Natural killer cell treated with Interleukin-12 subunit alpha and Interleukin-12 subunit beta and Interleukin-15 and Interleukin-18, amount 100 ng/mL, for 72 hours (primary cell): ENCODE measurements around the gene PDE4D. TPM values are rescaled to one million over a fixed set of nuclear protein-coding genes. Genes with fewer than 3 reads are reported as not detected.
"Not testable (repeated sequence)": the region's sequence is repeated elsewhere in the genome, so short reads cannot be mapped to it uniquely, and the experiment has no call there.

Experiments
- ATAC-seq, 2 donors: fragments of 150-1000 bp; cut with Tn5 transposase in 1 of 2; sonication (Bioruptor Pico), chemical (Tn5 transposase) in 1 of 2; 2 replicates each; pipeline ENCODE4 v1.10.0; 2021
- DNase-seq: peaks from one replicate; pipeline ENCODE4 v3.0.0; 2022; ENCODE audit warnings: low spot score
- H3K27ac Mint-ChIP-seq, 2 donors: 1 replicate in 1 of 2; 2 replicates in 1 of 2; pipeline ENCODE4 v1.8.0; 2022; ENCODE audit warnings: mixed read lengths in 2 of 2, mild to moderate bottlenecking in 1 of 2, moderate library complexity in 1 of 2
- H3K27me3 Mint-ChIP-seq, 2 donors: 1 replicate in 1 of 2; 2 replicates in 1 of 2; pipeline ENCODE4 v1.8.0; 2022; ENCODE audit warnings: mixed read lengths in 2 of 2
- H3K36me3 Mint-ChIP-seq: one replicate; pipeline ENCODE4 v1.8.0; 2022; ENCODE audit warnings: mixed read lengths
- H3K4me1 Mint-ChIP-seq, 2 donors: 1 replicate in 1 of 2; 2 replicates in 1 of 2; pipeline ENCODE4 v1.8.0; 2022; ENCODE audit warnings: low read depth in 2 of 2, mixed read lengths in 2 of 2, mild to moderate bottlenecking in 1 of 2
- H3K4me3 Mint-ChIP-seq: one replicate; pipeline ENCODE4 v1.8.0; 2022; ENCODE audit warnings: mixed read lengths
- H3K9me3 Mint-ChIP-seq: 2 replicates; pipeline ENCODE4 v1.8.0; 2022; ENCODE audit warnings: mixed read lengths
- total RNA-seq, 2 donors: library from RNA; stranded (reverse); gene quantifications; one replicate each; pipeline ENCODE4 v1.2.3, GENCODE V29; 2022

Gene PDE4D
- total RNA-seq, 2 donors from 2014 or later = 55.0 to 80.5 TPM

GRCh38 chr5:59328709-59329296 lies 564.7 kb downstream of the PDE4D start:
- Mint-ChIP-seq H3K36me3 (no peaks in the 10 kb centered on the region), H3K27me3 (peaks cover 3 to 29% of the 10 kb centered on the region in 2 donors)
- no peak for ATAC-seq

DNA sequence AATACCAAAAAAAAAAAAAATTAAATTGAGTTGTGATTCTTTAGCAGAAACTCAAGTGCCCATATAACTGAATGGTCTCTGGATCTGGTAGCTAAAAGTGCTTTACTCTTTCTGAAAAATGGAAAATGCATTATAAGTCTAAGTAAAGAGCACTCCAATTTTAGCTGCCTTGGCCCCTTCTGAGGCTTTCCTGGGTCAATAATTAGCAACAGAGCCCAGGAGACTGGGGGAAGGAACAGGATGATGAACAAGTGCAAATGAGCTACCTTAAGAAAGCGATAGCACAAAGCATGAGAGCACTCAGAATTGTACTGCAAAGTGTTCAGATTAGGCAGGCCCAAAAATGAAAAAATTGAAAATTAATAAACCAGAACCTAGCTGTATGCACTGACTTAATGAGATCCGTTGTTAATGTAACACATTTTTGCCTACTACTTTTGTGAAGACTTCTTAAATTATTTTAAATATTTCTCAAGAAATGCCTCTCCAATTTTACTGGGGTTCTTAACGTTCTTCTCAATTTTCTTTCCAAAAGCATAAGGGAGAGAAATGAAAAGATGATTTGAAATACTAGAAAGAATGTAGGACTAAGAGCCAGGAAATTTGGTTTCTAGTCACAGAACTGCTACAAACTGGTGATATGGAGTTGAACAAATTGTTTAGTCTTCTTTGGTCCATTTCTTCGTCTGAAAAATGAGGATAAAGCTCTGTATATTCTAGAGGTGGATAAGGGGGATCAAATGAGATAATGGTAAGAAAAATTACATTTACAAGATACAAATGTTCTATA lies 566.1 kb downstream of the PDE4D start:
- peaks cover 6 to 38% of the 10 kb centered on the region in 2 donors for H3K27me3 Mint-ChIP-seq
- H3K27ac Mint-ChIP-seq = no peak overlapping the region
- H3K4me1 Mint-ChIP-seq = peaks cover 0 to 3% of the 10 kb centered on the region in 2 donors
- no peak overlapping the region for H3K4me3 Mint-ChIP-seq
- no peaks in the 10 kb centered on the region for H3K9me3 Mint-ChIP-seq
- ATAC-seq = no peak
- no peak for DNase-seq
- no peaks in the 10 kb centered on the region for H3K36me3 Mint-ChIP-seq

More at GRCh38 chr5:59328709-59329296, 564.7 kb downstream of the PDE4D start:
- no peak overlapping the region for H3K27ac Mint-ChIP-seq
- peaks cover 0 to 3% of the 10 kb centered on the region in 2 donors for H3K4me1 Mint-ChIP-seq
- no peak overlapping the region for H3K4me3 Mint-ChIP-seq
- no peaks in the 10 kb centered on the region for H3K9me3 Mint-ChIP-seq
- DNase-seq = no peak

DNA sequence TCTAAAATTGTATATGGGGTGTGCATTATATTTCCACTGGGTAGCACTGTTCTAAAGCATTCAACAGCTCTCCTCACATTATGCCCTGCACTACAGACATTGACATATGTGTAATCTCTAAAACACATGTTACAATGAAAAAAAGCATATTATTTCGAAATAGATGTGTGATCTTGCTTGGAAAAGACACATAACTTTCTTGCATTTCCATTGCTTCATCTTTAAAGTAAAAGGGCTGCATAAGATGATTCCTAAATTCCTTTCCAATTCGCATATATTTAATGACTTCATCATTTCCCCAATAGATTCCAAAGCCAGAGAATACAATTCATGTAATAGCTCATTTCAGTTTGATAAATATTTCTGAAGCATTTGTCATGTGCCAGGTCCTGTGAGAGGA lies 566.9 kb downstream of the PDE4D start:
- Mint-ChIP-seq H3K27me3 (peaks cover 6 to 33% of the 10 kb centered on the region in 2 donors), H3K4me1 (peaks cover 0 to 3% of the 10 kb centered on the region in 2 donors), H3K9me3 (no peaks in the 10 kb centered on the region), H3K36me3 (no peaks in the 10 kb centered on the region), H3K27ac (no peak overlapping the region), H3K4me3 (no peak overlapping the region)
- no peak for ATAC-seq
- DNase-seq = no peak

DNA sequence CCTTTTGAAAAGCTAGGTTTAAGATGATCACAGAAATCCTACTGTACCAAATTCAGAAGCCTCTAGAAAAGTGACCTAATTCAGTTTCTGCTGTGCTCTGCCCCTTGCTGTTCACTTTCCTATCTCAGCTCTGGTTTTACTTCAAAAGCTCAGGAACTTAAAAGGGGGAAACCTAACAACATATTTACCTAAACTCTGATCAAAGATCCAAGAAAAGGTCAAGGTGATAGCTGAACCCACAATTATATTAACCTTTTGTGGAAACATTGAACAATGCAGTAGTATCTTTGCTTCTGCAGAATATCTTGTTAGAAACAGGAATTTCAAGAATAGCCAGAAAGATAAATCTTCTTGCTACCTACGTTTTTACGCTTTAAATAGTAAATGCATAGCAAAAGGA lies 568.5 kb downstream of the PDE4D start:
- Mint-ChIP-seq H3K27ac (no peak overlapping the region), H3K4me1 (peaks cover 0 to 3% of the 10 kb centered on the region in 2 donors), H3K27me3 (peaks cover 6 to 21% of the 10 kb centered on the region in 2 donors), H3K4me3 (no peak overlapping the region), H3K9me3 (no peaks in the 10 kb centered on the region), H3K36me3 (no peaks in the 10 kb centered on the region)
- DNase-seq = no peak
- ATAC-seq = no peak

GRCh38 chr5:59322894-59323293 lies 570.6 kb downstream of the PDE4D start:
- DNase-seq = no peak
- Mint-ChIP-seq H3K27ac (no peak overlapping the region), H3K9me3 (no peaks in the 10 kb centered on the region), H3K4me1 (peaks cover 0 to 3% of the 10 kb centered on the region in 2 donors), H3K27me3 (peaks cover 6 to 21% of the 10 kb centered on the region in 2 donors), H3K36me3 (no peaks in the 10 kb centered on the region), H3K4me3 (no peak overlapping the region)
- ATAC-seq = no peak

DNA sequence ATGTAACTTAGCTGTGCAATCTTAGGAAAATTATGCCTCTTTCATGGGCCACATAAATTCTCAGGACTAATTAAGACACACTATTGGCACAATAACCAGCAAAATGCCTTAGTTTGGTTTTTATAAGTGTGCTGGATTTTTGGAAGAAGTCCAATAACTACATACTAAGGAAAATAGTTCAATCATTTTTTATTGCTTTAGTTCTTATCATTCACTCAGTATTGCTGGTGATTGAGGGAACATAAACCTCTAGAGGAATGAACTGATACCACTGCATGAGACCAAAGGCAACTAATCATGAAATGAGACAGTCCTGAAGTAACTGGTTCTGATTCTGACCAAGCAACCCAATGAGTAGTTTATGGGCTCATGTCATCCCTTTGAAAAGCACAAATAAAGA lies 571.5 kb downstream of the PDE4D start:
- Mint-ChIP-seq H3K4me3 (no peak overlapping the region), H3K27me3 (peaks cover 6 to 21% of the 10 kb centered on the region in 2 donors), H3K4me1 (peaks cover 0 to 3% of the 10 kb centered on the region in 2 donors), H3K9me3 (no peaks in the 10 kb centered on the region), H3K36me3 (no peaks in the 10 kb centered on the region), H3K27ac (no peak overlapping the region)
- ATAC-seq = no peak
- no peak for DNase-seq

DNA sequence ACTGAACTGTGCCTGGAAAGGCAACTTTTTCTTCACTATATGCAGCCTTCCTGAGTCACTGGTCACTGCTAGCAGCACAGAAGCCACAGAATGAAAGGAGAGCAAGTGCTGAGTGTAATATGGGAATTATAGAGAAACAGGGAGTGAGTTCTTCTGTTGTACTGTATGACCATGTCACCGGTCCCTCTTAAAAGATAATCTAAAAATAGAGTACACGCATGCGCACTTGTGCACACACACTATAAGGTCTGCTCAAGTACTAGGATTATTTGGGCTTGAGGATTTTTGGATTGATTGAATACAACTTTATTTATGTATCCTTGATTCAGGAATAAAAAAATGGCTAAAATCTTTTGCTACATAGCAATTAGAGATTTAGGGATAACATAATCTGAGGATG lies 571.9 kb downstream of the PDE4D start:
- DNase-seq (no peak), ATAC-seq (no peak)
- no peak overlapping the region for H3K4me3 Mint-ChIP-seq
- peaks cover 0 to 3% of the 10 kb centered on the region in 2 donors for H3K4me1 Mint-ChIP-seq
- H3K9me3 Mint-ChIP-seq = no peaks in the 10 kb centered on the region
- no peak overlapping the region for H3K27ac Mint-ChIP-seq
- peaks cover 6 to 21% of the 10 kb centered on the region in 2 donors for H3K27me3 Mint-ChIP-seq
- H3K36me3 Mint-ChIP-seq = no peaks in the 10 kb centered on the region

DNA sequence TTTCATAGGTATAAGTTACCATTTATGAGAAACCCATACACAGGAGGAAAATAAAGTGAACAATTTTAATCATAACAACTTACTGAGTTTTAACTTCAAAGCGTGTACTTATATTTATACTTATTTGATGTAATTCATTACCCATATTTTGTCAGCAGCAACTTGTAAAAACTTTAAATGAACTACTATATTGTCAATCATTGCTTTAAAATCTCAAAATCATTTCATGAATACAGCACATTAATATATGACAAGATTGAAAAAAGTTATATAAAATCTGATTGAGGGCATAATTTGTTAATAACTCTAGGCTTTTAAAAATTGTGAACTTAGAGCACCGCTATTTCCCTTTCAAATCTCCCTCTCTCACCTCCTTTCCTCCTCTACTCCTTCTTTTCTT lies 573.1 kb downstream of the PDE4D start:
- no peak overlapping the region for H3K27ac Mint-ChIP-seq
- DNase-seq = no peak
- ATAC-seq = no peak
- no peaks in the 10 kb centered on the region for H3K36me3 Mint-ChIP-seq
- H3K4me3 Mint-ChIP-seq = no peak overlapping the region
- no peaks in the 10 kb centered on the region for H3K9me3 Mint-ChIP-seq
- peaks cover 6 to 21% of the 10 kb centered on the region in 2 donors for H3K27me3 Mint-ChIP-seq
- peaks cover 0 to 3% of the 10 kb centered on the region in 2 donors for H3K4me1 Mint-ChIP-seq

GRCh38 chr5:59319250-59319649 lies 574.3 kb downstream of the PDE4D start:
- Mint-ChIP-seq H3K27ac (no peak overlapping the region), H3K4me1 (peaks cover 0 to 3% of the 10 kb centered on the region in 2 donors), H3K4me3 (no peak overlapping the region), H3K9me3 (no peaks in the 10 kb centered on the region), H3K36me3 (no peaks in the 10 kb centered on the region), H3K27me3 (peaks cover 6 to 13% of the 10 kb centered on the region in 2 donors)
- ATAC-seq (no peak), DNase-seq (no peak)

DNA sequence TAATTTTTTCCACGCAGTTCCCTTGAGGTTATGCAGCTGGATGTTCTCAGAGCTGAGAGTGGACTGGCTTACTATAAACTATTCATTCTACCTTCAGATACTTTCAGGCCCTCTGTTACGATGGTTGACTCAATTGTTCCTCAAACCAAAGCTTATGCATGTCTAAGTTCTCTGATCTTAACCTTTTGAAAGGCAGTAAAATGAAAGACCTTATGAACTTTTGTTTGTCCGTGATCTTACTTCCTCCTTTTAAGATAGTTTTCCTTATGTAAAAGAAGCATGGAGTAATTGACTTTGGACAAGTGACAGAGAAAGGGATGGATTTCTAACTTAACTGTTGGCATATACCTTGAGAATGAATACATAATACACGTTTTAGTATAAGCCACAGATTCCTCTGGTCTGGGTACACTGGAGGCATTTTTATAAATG lies 575.7 kb downstream of the PDE4D start:
- no peak for ATAC-seq
- H3K36me3 Mint-ChIP-seq = no peaks in the 10 kb centered on the region
- H3K4me3 Mint-ChIP-seq = no peak overlapping the region
- DNase-seq = no peak
- H3K27ac Mint-ChIP-seq = no peak overlapping the region
- H3K27me3 Mint-ChIP-seq = no peaks in the 10 kb centered on the region
- no peaks in the 10 kb centered on the region for H3K9me3 Mint-ChIP-seq
- H3K4me1 Mint-ChIP-seq = no peaks in the 10 kb centered on the region

GRCh38 chr5:59317023-59317773 lies 576.3 kb downstream of the PDE4D start:
- Mint-ChIP-seq H3K27me3 (no peaks in the 10 kb centered on the region), H3K36me3 (no peaks in the 10 kb centered on the region), H3K9me3 (no peaks in the 10 kb centered on the region), H3K27ac (no peak overlapping the region), H3K4me1 (no peaks in the 10 kb centered on the region), H3K4me3 (no peak overlapping the region)
- ATAC-seq = no peak
- DNase-seq = no peak

- H3K36me3 Mint-ChIP-seq = no peaks in the 10 kb centered on the region
- no peaks in the 10 kb centered on the region for H3K4me1 Mint-ChIP-seq
- DNase-seq (no peak), ATAC-seq (no peak)
- peaks cover 0 to 7% of the 10 kb centered on the region in 2 donors for H3K27me3 Mint-ChIP-seq
- no peak overlapping the region for H3K27ac Mint-ChIP-seq
- H3K4me3 Mint-ChIP-seq = no peak overlapping the region
- H3K9me3 Mint-ChIP-seq = no peaks in the 10 kb centered on the region
These were observed 581.3 kb downstream of the PDE4D start for GRCh38 chr5:59312223-59312622.

DNA sequence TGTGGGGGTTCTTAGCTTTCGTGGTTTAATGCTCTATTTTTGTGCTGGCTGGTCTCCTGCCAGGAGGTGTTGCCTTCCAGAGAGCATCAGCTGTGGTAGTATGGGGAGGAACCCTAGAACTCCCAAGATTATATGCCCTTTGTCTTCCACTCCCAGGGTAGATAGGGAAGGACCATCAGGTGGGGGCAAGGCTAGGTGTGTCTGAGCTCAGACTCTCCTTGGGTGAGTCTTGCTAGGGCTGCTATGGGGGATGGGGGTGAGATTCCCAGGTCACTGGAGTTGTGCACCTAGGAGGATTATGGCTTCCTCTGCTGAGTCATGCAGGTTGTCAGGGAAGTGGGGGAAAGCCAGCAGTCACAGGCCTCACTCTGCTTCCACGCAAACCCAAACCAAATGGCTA lies 584.8 kb downstream of the PDE4D start:
- not testable (repeated sequence) for H3K4me1 Mint-ChIP-seq, H3K9me3 Mint-ChIP-seq, ATAC-seq

DNA sequence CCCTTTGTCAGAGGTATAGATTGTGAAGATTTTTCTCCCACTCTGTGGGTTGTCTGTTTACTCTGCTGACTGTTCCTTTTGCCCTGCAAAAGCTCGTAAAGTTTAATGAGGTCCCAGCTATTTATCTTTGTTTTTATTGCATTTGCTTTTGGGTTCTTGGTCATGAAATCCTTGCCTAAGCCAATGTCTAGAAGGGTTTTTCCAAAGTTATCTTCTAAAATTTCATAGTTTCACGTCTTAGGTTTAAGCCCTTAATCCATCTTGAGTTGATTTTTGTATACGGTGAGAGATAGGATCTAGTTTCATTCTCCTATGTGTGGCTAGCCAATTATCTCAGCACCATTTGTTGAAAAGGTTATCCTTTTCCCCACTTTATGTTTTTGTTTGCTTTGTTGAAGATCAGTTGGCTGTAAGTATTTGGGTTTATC lies 590.2 kb downstream of the PDE4D start:
- peaks cover 0 to 15% of the 10 kb centered on the region in 2 donors for H3K27me3 Mint-ChIP-seq
- H3K9me3 Mint-ChIP-seq, H3K27ac Mint-ChIP-seq, H3K36me3 Mint-ChIP-seq, ATAC-seq, DNase-seq, H3K4me1 Mint-ChIP-seq, H3K4me3 Mint-ChIP-seq: not testable (repeated sequence)

More for the DNA sequence above, 584.8 kb downstream of the PDE4D start:
- DNase-seq, H3K36me3 Mint-ChIP-seq, H3K27ac Mint-ChIP-seq, H3K4me3 Mint-ChIP-seq: not testable (repeated sequence)
- H3K27me3 Mint-ChIP-seq = peaks cover 0 to 22% of the 10 kb centered on the region in 2 donors
